Stomach (tissue), 4 donors: ENCODE data around the gene OR13C8.

Experiments
- EP300 ChIP-seq: sonication (generic); formaldehyde crosslinking; IDR thresholded peaks from one replicate; pipeline ENCODE4 v1.6.1; 2017; ENCODE audit warnings: antibody characterized with exemption
- POLR2A ChIP-seq, 4 donors: fragments of 450-650 bp; IDR thresholded peaks; one replicate each; pipeline ENCODE4 v1.6.1; 2016; ENCODE audit warnings: antibody characterized with exemption in 4 of 4, control low read depth in 2 of 4, mild to moderate bottlenecking in 1 of 4, moderate library complexity in 1 of 4

DNA sequence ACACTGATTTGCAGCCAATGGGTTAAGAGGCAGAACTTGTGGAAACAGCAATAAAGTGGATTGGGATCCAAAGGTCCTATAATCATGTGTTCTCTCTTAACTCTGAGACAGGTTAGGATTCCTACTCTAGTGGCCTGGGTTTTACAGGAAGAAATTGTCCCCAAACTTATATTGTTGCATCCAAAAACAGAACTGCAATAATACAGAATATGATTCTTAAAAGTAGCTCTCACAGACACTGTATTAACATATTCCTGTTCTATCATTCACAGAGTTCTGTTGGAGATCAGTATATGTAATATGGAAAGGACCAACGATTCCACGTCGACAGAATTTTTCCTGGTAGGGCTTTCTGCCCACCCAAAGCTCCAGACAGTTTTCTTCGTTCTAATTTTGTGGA lies at the start of gene OR13C8:
- TF ChIP-seq EP300 (no peak), POLR2A (IDR thresholded peaks at IDR 0.05) (no peak)
